Smooth muscle cell (in vitro differentiated cells): ENCODE data around the gene LIN37. TPM values are rescaled to one million over a fixed set of nuclear protein-coding genes. Genes with fewer than 3 reads are reported as not detected.

ENCODE experiments used
- DNase-seq: peaks from one replicate; lab custom pipeline; 2025; ENCODE audit not compliant: unreplicated experiment; lab: John Stamatoyannopoulos, UW
- H2AFZ ChIP-seq: fragments of 200-600 bp; sonication (generic); 2 replicates; pipeline ENCODE4 v1.6.0; 2016; ENCODE audit warnings: antibody characterized with exemption, low read depth, mild to moderate bottlenecking
- H3F3A ChIP-seq: fragments of 200-600 bp; sonication (generic); 2 replicates; pipeline ENCODE4 v1.6.0; 2017; ENCODE audit warnings: antibody characterized with exemption, low read depth
- H3K27ac ChIP-seq: fragments of 200-600 bp; sonication (generic); 2 replicates; pipeline ENCODE4 v1.5.1; 2016; ENCODE audit warnings: low read depth, mild to moderate bottlenecking
- H3K27me3 ChIP-seq: fragments of 200-600 bp; sonication (generic); 2 replicates; pipeline ENCODE4 v1.6.1; 2016; ENCODE audit warnings: low read depth, mild to moderate bottlenecking
- H3K36me3 ChIP-seq: fragments of 200-600 bp; sonication (generic); 2 replicates; pipeline ENCODE4 v1.5.1; 2016; ENCODE audit warnings: low read depth
- H3K4me1 ChIP-seq: fragments of 200-600 bp; sonication (generic); 2 replicates; pipeline ENCODE4 v1.5.1; 2016; ENCODE audit warnings: low read depth
- H3K4me2 ChIP-seq: fragments of 200-600 bp; sonication (generic); 2 replicates; pipeline ENCODE4 v1.6.0; 2016; ENCODE audit warnings: mild to moderate bottlenecking
- H3K4me3 ChIP-seq: fragments of 200-600 bp; sonication (generic); 2 replicates; pipeline ENCODE4 v1.5.1; 2016; ENCODE audit warnings: mild to moderate bottlenecking
- H3K79me2 ChIP-seq: fragments of 200-600 bp; sonication (generic); 2 replicates; pipeline ENCODE4 v1.6.0; 2016; ENCODE audit warnings: low read depth, mild to moderate bottlenecking
- H3K9ac ChIP-seq: fragments of 200-600 bp; sonication (generic); 2 replicates; pipeline ENCODE4 v1.6.0; 2016; ENCODE audit warnings: low read depth
- H3K9me3 ChIP-seq: fragments of 200-600 bp; sonication (generic); replicated peaks from 2 replicates; pipeline ENCODE4 v1.5.1; 2016; ENCODE audit warnings: low read depth
- H4K20me1 ChIP-seq: fragments of 200-600 bp; sonication (generic); 2 replicates; pipeline ENCODE4 v1.6.0; 2016; ENCODE audit warnings: low read depth
- CTCF ChIP-seq: fragments of 200-600 bp; sonication (generic); IDR thresholded peaks from 2 replicates; pipeline ENCODE4 v1.5.1; 2017; ENCODE audit warnings: borderline replicate concordance, mild to moderate bottlenecking, antibody characterized with exemption; ENCODE audit not compliant: insufficient read depth, poor library complexity, severe bottlenecking
- WGBS: methylation state at CpG from one replicate; pipeline ENCODE4 v1.1.7; 2016; ENCODE audit warnings: low lambda C conversion rate; 5-methylcytosine and 5-hydroxymethylcytosine counted together
- polyA plus RNA-seq: library from polyadenylated mRNA; unstranded; fragments of >200 nt; fragmentation: Nextera tagmentation; extraction: Ambion mirVana; gene quantifications from 2 replicates; pipeline ENCODE4 v1.2.1, GENCODE V29; 2016
- total RNA-seq: library from RNA; depleted of rRNA; stranded (reverse); fragments of >200 nt; gene quantifications from 2 replicates; pipeline ENCODE4 v1.2.3, GENCODE V29; 2014

LIN37 gene
- total and polyA plus RNA-seq, 2 experiments from 2014 or later: 16.4 to 17.8 TPM

DNA sequence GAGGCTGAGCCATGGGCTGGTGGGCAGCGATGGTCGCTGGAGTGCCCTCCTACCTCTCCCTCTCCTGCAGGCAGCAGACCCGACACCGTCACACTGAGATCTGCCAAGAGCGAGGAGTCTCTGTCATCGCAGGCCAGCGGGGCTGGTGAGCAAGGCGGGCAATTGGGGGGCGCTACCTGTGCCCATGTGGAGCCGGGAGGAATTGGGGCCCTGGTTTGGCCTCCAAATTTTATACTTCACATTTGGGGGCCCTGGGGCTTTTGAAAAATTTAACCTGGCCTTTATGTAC, 36.9 kb downstream of the LIN37 start:
- TF ChIP-seq CTCF: no peak
- no peak overlapping the region for H3K27ac ChIP-seq
- no peak overlapping the region for H3K4me2 ChIP-seq
- no peaks in the 10 kb centered on the region for H3K27me3 ChIP-seq
- no peaks in the 10 kb centered on the region for H4K20me1 ChIP-seq
- no peak overlapping the region for H2AFZ ChIP-seq
- DNase-seq: no peak
- no peak overlapping the region for H3K9ac ChIP-seq
- no peaks in the 10 kb centered on the region for H3F3A ChIP-seq
- 78% methylated on average over 10 of the region's 10 CpGs for WGBS
- H3K36me3 ChIP-seq: no peaks in the 10 kb centered on the region
- H3K4me3 ChIP-seq: no peak overlapping the region
- H3K9me3 ChIP-seq: no peaks in the 10 kb centered on the region
- no peaks in the 10 kb centered on the region for H3K4me1 ChIP-seq
- H3K79me2 ChIP-seq: no peaks in the 10 kb centered on the region

- H3K27me3 ChIP-seq: no peaks in the 10 kb centered on the region
- no peaks in the 10 kb centered on the region for H3K79me2 ChIP-seq
Observed at GRCh38 chr19:35786299-35787160, 38.2 kb downstream of the LIN37 start.

DNA sequence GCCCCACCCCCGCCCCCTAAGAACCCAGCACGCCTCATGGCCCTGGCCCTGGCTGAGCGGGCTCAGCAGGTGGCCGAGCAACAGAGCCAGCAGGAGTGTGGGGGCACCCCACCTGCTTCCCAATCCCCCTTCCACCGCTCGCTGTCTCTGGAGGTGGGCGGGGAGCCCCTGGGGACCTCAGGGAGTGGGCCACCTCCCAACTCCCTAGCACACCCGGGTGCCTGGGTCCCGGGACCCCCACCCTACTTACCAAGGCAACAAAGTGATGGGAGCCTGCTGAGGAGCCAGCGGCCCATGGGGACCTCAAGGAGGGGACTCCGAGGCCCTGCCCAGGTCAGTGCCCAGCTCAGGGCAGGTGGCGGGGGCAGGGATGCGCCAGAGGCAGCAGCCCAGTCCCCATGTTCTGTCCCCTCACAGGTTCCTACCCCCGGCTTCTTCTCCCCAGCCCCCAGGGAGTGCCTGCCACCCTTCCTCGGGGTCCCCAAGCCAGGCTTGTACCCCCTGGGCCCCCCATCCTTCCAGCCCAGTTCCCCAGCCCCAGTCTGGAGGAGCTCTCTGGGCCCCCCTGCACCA, 38.9 kb downstream of the LIN37 start:
- H3K4me1 ChIP-seq: no peaks in the 10 kb centered on the region
- no peak overlapping the region for H3K4me3 ChIP-seq
- no peak overlapping the region for H2AFZ ChIP-seq
- no peaks in the 10 kb centered on the region for H3K9me3 ChIP-seq
- DNase-seq: no peak
- 93% methylated on average over 13 of the region's 15 CpGs for WGBS
- H3K4me2 ChIP-seq: no peak overlapping the region
- H3K9ac ChIP-seq: no peak overlapping the region
- H3K27ac ChIP-seq: no peak overlapping the region
- no peaks in the 10 kb centered on the region for H3F3A ChIP-seq
- H3K79me2 ChIP-seq: no peaks in the 10 kb centered on the region
- H4K20me1 ChIP-seq: no peaks in the 10 kb centered on the region
- no peak for TF ChIP-seq CTCF
- H3K27me3 ChIP-seq: no peaks in the 10 kb centered on the region
- H3K36me3 ChIP-seq: no peaks in the 10 kb centered on the region

More at GRCh38 chr19:35786299-35787160, 38.2 kb downstream of the LIN37 start:
- no peaks in the 10 kb centered on the region for H3K36me3 ChIP-seq
- no peak for TF ChIP-seq CTCF
- H3K9ac ChIP-seq: no peak overlapping the region
- no peak overlapping the region for H3K4me3 ChIP-seq
- no peaks in the 10 kb centered on the region for H3K9me3 ChIP-seq
- no peak overlapping the region for H3K4me2 ChIP-seq
- H3K4me1 ChIP-seq: no peaks in the 10 kb centered on the region
- WGBS: 97% methylated on average over 18 of the region's 31 CpGs
- no peak overlapping the region for H2AFZ ChIP-seq
- no peaks in the 10 kb centered on the region for H4K20me1 ChIP-seq
- H3K27ac ChIP-seq: no peak overlapping the region
- no peak for DNase-seq
- no peaks in the 10 kb centered on the region for H3F3A ChIP-seq
